Smooth muscle cell (in vitro differentiated cells): ENCODE data around the gene MCRIP2. TPM values are rescaled to one million over a fixed set of nuclear protein-coding genes. Genes with fewer than 3 reads are reported as not detected.
A peak's percentile ranks its signal among the peaks of the same experiment; 100 is the strongest.

Experiments used
- DNase-seq: peaks from one replicate; lab custom pipeline; 2025; ENCODE audit not compliant: unreplicated experiment; lab: John Stamatoyannopoulos, UW
- H2AFZ ChIP-seq: fragments of 200-600 bp; sonication (generic); 2 replicates; pipeline ENCODE4 v1.6.0; 2016; ENCODE audit warnings: antibody characterized with exemption, low read depth, mild to moderate bottlenecking
- H3F3A ChIP-seq: fragments of 200-600 bp; sonication (generic); 2 replicates; pipeline ENCODE4 v1.6.0; 2017; ENCODE audit warnings: antibody characterized with exemption, low read depth
- H3K27ac ChIP-seq: fragments of 200-600 bp; sonication (generic); 2 replicates; pipeline ENCODE4 v1.5.1; 2016; ENCODE audit warnings: low read depth, mild to moderate bottlenecking
- H3K27me3 ChIP-seq: fragments of 200-600 bp; sonication (generic); 2 replicates; pipeline ENCODE4 v1.6.1; 2016; ENCODE audit warnings: low read depth, mild to moderate bottlenecking
- H3K36me3 ChIP-seq: fragments of 200-600 bp; sonication (generic); 2 replicates; pipeline ENCODE4 v1.5.1; 2016; ENCODE audit warnings: low read depth
- H3K4me1 ChIP-seq: fragments of 200-600 bp; sonication (generic); 2 replicates; pipeline ENCODE4 v1.5.1; 2016; ENCODE audit warnings: low read depth
- H3K4me2 ChIP-seq: fragments of 200-600 bp; sonication (generic); 2 replicates; pipeline ENCODE4 v1.6.0; 2016; ENCODE audit warnings: mild to moderate bottlenecking
- H3K4me3 ChIP-seq: fragments of 200-600 bp; sonication (generic); 2 replicates; pipeline ENCODE4 v1.5.1; 2016; ENCODE audit warnings: mild to moderate bottlenecking
- H3K79me2 ChIP-seq: fragments of 200-600 bp; sonication (generic); 2 replicates; pipeline ENCODE4 v1.6.0; 2016; ENCODE audit warnings: low read depth, mild to moderate bottlenecking
- H3K9ac ChIP-seq: fragments of 200-600 bp; sonication (generic); 2 replicates; pipeline ENCODE4 v1.6.0; 2016; ENCODE audit warnings: low read depth
- H3K9me3 ChIP-seq: fragments of 200-600 bp; sonication (generic); replicated peaks from 2 replicates; pipeline ENCODE4 v1.5.1; 2016; ENCODE audit warnings: low read depth
- H4K20me1 ChIP-seq: fragments of 200-600 bp; sonication (generic); 2 replicates; pipeline ENCODE4 v1.6.0; 2016; ENCODE audit warnings: low read depth
- WGBS: methylation state at CpG from one replicate; pipeline ENCODE4 v1.1.7; 2016; ENCODE audit warnings: low lambda C conversion rate; 5-methylcytosine and 5-hydroxymethylcytosine counted together
- polyA plus RNA-seq: library from polyadenylated mRNA; unstranded; fragments of >200 nt; fragmentation: Nextera tagmentation; extraction: Ambion mirVana; gene quantifications from 2 replicates; pipeline ENCODE4 v1.2.1, GENCODE V29; 2016
- total RNA-seq: library from RNA; depleted of rRNA; stranded (reverse); fragments of >200 nt; gene quantifications from 2 replicates; pipeline ENCODE4 v1.2.3, GENCODE V29; 2014
- TF ChIP-seq, protein P1 (sequence below): fragments of 200-600 bp; sonication (generic); IDR thresholded peaks from 2 replicates; pipeline ENCODE4 v1.5.1; 2017; ENCODE audit warnings: borderline replicate concordance, mild to moderate bottlenecking, antibody characterized with exemption; ENCODE audit not compliant: insufficient read depth, poor library complexity, severe bottlenecking

Gene MCRIP2
- total and polyA plus RNA-seq, 2 experiments from 2014 or later = 11.9 to 34.7 TPM

DNA sequence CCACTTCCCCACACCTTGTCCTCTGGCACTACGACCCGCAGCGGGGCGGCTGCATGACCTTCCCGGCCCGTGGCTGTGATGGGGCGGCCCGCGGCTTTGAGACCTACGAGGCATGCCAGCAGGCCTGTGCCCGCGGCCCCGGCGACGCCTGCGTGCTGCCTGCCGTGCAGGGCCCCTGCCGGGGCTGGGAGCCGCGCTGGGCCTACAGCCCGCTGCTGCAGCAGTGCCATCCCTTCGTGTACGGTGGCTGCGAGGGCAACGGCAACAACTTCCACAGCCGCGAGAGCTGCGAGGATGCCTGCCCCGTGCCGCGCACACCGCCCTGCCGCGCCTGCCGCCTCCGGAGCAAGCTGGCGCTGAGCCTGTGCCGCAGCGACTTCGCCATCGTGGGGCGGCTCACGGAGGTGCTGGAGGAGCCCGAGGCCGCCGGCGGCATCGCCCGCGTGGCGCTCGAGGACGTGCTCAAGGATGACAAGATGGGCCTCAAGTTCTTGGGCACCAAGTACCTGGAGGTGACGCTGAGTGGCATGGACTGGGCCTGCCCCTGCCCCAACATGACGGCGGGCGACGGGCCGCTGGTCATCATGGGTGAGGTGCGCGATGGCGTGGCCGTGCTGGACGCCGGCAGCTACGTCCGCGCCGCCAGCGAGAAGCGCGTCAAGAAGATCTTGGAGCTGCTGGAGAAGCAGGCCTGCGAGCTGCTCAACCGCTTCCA, 8.1 kb upstream of the MCRIP2 start:
- DNase-seq = no peak
- H3K4me2 ChIP-seq = no peak overlapping the region
- H3K27me3 ChIP-seq = no peaks in the 10 kb centered on the region
- peaks cover 8% of the 10 kb centered on the region for H3F3A ChIP-seq
- H3K9me3 ChIP-seq = no peaks in the 10 kb centered on the region
- H3K4me3 ChIP-seq = no peak overlapping the region
- H2AFZ ChIP-seq = no peak overlapping the region
- H3K9ac ChIP-seq = no peak overlapping the region
- H3K79me2 ChIP-seq = peaks cover 10% of the 10 kb centered on the region
- TF ChIP-seq, protein P1, sequence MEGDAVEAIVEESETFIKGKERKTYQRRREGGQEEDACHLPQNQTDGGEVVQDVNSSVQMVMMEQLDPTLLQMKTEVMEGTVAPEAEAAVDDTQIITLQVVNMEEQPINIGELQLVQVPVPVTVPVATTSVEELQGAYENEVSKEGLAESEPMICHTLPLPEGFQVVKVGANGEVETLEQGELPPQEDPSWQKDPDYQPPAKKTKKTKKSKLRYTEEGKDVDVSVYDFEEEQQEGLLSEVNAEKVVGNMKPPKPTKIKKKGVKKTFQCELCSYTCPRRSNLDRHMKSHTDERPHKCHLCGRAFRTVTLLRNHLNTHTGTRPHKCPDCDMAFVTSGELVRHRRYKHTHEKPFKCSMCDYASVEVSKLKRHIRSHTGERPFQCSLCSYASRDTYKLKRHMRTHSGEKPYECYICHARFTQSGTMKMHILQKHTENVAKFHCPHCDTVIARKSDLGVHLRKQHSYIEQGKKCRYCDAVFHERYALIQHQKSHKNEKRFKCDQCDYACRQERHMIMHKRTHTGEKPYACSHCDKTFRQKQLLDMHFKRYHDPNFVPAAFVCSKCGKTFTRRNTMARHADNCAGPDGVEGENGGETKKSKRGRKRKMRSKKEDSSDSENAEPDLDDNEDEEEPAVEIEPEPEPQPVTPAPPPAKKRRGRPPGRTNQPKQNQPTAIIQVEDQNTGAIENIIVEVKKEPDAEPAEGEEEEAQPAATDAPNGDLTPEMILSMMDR = no peak
- no peaks in the 10 kb centered on the region for H3K36me3 ChIP-seq
- H3K4me1 ChIP-seq = peaks cover 34% of the 10 kb centered on the region
- peaks cover 11% of the 10 kb centered on the region for H4K20me1 ChIP-seq
- WGBS = 99% methylated on average over 56 of the region's 74 CpGs
- no peak overlapping the region for H3K27ac ChIP-seq

DNA sequence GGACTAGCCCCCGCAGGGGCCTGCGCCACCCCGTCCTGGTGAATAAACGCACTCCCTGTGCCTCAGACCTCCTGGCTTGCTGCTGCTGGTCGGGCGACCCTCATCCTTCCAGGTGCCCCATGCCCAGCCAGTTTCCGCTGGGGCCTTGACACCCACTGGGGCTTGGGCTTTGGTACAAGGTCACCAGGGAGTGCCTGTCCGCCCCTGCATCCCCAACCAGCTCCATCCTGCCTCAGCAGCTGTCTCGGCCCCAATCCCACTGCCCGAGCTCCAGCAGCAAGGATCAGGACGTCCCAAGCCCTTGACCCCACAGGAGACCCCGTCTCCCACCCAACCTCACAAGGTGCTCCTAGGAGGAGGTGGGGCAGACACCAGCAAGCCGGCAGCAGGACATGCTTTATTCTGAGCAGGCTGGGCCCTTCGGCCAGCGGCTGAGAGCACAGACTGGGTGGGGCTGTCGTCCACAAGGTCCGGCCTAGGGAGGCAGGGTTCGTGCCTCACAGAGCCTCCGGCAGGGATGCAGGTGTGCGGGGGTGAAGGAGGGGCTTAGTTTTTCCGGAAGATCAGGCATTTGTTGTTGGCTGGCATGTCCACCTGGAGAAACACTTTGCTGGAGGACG, 7.5 kb upstream of the MCRIP2 start:
- Histone ChIP-seq H3F3A (peaks cover 15% of the 10 kb centered on the region), H3K36me3 (no peaks in the 10 kb centered on the region), H3K27ac (no peak overlapping the region), H3K79me2 (peaks cover 10% of the 10 kb centered on the region), H4K20me1 (peaks cover 11% of the 10 kb centered on the region), H3K9me3 (no peaks in the 10 kb centered on the region), H3K4me3 (no peak overlapping the region), H3K4me2 (no peak overlapping the region), H2AFZ (no peak overlapping the region), H3K27me3 (no peaks in the 10 kb centered on the region), H3K4me1 (peaks cover 35% of the 10 kb centered on the region), H3K9ac (no peak overlapping the region)
- TF ChIP-seq, protein P1 = no peak
- 96% methylated on average over 22 of the region's 22 CpGs for WGBS
- DNase-seq = no peak

DNA sequence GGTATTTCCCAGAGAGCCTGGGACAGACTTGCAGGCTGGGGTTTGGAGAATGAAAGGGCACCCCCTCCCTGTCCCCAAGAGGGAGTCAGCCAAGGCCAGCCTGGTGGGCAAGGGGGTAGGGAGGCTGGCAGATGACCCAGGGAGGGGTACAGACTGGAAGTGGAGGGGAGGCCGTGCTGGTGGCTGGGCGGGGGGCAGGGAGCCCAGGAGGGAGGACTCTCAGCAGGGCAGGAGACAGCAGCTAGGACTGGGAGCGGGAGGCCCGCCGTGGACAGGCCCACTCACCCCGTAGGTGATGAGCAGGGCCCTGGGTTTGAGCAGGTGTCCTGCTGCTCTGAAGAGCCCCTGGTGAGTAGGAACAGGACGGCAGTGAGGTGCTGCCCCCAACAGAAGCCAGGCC, 6.6 kb upstream of the MCRIP2 start:
- no peaks in the 10 kb centered on the region for H3K36me3 ChIP-seq
- peaks cover 27% of the 10 kb centered on the region for H3K4me1 ChIP-seq
- TF ChIP-seq, protein P1 = no peak
- peak overlapping the region; percentile 99 for H3K4me3 ChIP-seq
- H3K27ac ChIP-seq = no peak overlapping the region
- H2AFZ ChIP-seq = no peak overlapping the region
- H3K9ac ChIP-seq = no peak overlapping the region
- peaks cover 10% of the 10 kb centered on the region for H3K79me2 ChIP-seq
- H3K9me3 ChIP-seq = no peaks in the 10 kb centered on the region
- no peak for DNase-seq
- 95% methylated on average over 7 of the region's 7 CpGs for WGBS
- H4K20me1 ChIP-seq = peaks cover 11% of the 10 kb centered on the region
- H3K4me2 ChIP-seq = peak overlapping the region; percentile 89
- H3K27me3 ChIP-seq = no peaks in the 10 kb centered on the region
- peaks cover 19% of the 10 kb centered on the region for H3F3A ChIP-seq
